GM21381 (cell line): Measurements from ENCODE around the gene BCL2L12.
"Not testable (repeated sequence)": the region's sequence is repeated elsewhere in the genome, so short reads cannot be mapped to it uniquely, and the experiment has no call there.

Source experiments
- ATAC-seq: cut with Tn5 transposase; IDR thresholded peaks from one replicate; pipeline ENCODE4 v1.9.1; 2021; ENCODE audit warnings: mild to moderate bottlenecking, moderate library complexity; ENCODE audit not compliant: unreplicated experiment

Gene BCL2L12

GRCh38 chr19:49704888-49705642 lies 39.3 kb downstream of the BCL2L12 start:
- ATAC-seq, result no peak

- no peak for ATAC-seq
These were observed 40.2 kb downstream of the BCL2L12 start for GRCh38 chr19:49705919-49706318.

GRCh38 chr19:49710372-49710951 lies 44.7 kb downstream of the BCL2L12 start:
- ATAC-seq, result no peak

- ATAC-seq, result no peak
These were observed 46.7 kb downstream of the BCL2L12 start for GRCh38 chr19:49712397-49712859.

- ATAC-seq, result no peak
These were observed 47.6 kb downstream of the BCL2L12 start for GRCh38 chr19:49713236-49713845.

- no peak for ATAC-seq
These were observed 50.4 kb downstream of the BCL2L12 start for GRCh38 chr19:49716154-49716553.

- no peak for ATAC-seq
These were observed 52.8 kb downstream of the BCL2L12 start for GRCh38 chr19:49718511-49718910.

- no peak for ATAC-seq
These were observed 53.3 kb downstream of the BCL2L12 start for GRCh38 chr19:49718991-49719390.

- not testable (repeated sequence) for ATAC-seq
These were observed 53.7 kb downstream of the BCL2L12 start for GRCh38 chr19:49719420-49719819.
